GM21447 (cell line): ENCODE data around the gene NASP.

Experiments used
- ATAC-seq: cut with Tn5 transposase; IDR thresholded peaks from one replicate; pipeline ENCODE4 v1.9.1; 2021; ENCODE audit not compliant: unreplicated experiment

NASP gene

GRCh38 chr1:45660336-45660735 is 76.5 kb downstream of the NASP start:
- no peak for ATAC-seq

DNA sequence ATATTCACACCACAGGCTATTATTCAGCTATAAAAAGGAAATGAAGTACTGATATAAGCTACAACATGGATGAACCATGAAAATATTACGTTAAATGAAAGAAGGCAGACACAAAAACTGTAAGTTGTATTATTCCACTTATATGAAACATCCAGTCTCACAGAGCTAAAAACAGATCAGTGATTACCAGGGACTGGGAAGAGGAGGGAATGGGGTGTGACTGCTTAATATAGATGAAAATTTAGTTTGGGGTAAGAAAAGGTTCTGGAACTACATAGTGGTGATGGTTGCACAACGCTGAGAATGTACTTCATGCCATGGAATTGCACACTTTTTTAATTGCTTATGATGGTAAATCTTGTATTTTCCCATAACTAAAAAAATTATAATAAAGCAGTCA is 83.0 kb downstream of the NASP start:
- ATAC-seq, result no peak

DNA sequence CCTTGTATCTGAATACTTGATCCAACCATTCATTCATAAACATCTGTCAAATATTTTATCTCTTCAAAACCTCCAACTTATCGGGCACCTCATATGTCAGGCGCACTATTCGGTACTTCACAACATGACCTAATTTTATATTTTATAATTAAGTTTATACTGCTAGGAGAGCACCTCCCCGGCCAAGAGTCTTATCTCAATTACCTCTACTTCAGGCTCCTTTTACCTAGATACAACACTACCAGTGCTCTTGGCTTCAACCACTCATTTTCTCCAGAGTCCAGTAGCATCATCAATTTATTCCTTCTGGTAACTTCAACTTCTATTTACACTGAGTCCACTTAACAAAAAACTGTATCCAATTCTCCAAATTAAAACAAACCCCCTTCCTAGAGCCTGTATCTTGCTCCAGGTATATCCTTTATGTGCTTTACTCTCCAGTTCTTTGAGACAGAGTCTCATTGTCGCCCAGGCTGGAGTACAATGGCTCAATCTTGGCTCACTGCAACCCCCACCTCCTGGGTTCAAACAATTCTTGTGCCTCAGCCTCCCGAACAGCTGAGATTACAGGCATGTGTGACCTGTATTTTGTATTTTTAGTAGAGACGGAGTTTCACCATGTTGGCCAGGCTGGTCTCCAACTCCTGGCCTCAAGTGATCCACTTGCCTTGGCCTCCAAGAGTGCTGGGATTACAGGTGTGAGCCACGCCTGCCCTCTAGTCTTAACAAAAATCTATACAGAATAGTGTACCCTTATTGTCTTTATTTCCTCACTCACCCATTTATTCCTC is 83.7 kb downstream of the NASP start:
- ATAC-seq, result no peak
